MM.1S (cell line): ENCODE data around the gene NAPA.

Experiments
- DNase-seq: peaks from one replicate; pipeline ENCODE4 v3.0.0-alpha.2; 2015
- H2AFZ ChIP-seq: fragments of 300-600 bp; sonication (generic); 2 replicates; pipeline ENCODE4 v1.6.0; 2016; ENCODE audit warnings: antibody characterized with exemption, low read length
- H3F3A ChIP-seq: fragments of 300-600 bp; sonication (generic); 2 replicates; pipeline ENCODE4 v1.6.1; 2016; ENCODE audit warnings: mild to moderate bottlenecking, antibody characterized with exemption, low read length, moderate library complexity, mixed read lengths; ENCODE audit not compliant: insufficient read depth
- H3K27ac ChIP-seq: fragments of 300-600 bp; sonication (generic); 2 replicates; pipeline ENCODE4 v1.5.1; 2016; ENCODE audit warnings: mild to moderate bottlenecking, low read length
- H3K27me3 ChIP-seq: fragments of 300-600 bp; sonication (generic); replicated peaks from 2 replicates; pipeline ENCODE4 v1.6.0; 2016; ENCODE audit warnings: low read length; ENCODE audit not compliant: insufficient read depth
- H3K36me3 ChIP-seq: fragments of 300-600 bp; sonication (generic); replicated peaks from 2 replicates; pipeline ENCODE4 v1.6.1; 2016; ENCODE audit warnings: mild to moderate bottlenecking, low read length, mixed read lengths; ENCODE audit not compliant: insufficient read depth
- H3K4me1 ChIP-seq: fragments of 300-600 bp; sonication (generic); 2 replicates; pipeline ENCODE4 v1.6.1; 2016; ENCODE audit warnings: low read length, mixed read lengths
- H3K4me2 ChIP-seq: fragments of 300-600 bp; sonication (generic); 2 replicates; pipeline ENCODE4 v1.6.0; 2016; ENCODE audit warnings: low read depth, low read length
- H3K4me3 ChIP-seq: fragments of 300-600 bp; sonication (generic); 2 replicates; pipeline ENCODE4 v1.5.1; 2016; ENCODE audit warnings: low read length, mixed read lengths
- H3K79me2 ChIP-seq: fragments of 300-600 bp; sonication (generic); 2 replicates; pipeline ENCODE4 v1.6.1; 2016; ENCODE audit warnings: mixed run types, low read length, mixed read lengths
- H3K9ac ChIP-seq: fragments of 300-600 bp; sonication (generic); 2 replicates; pipeline ENCODE4 v1.6.1; 2016; ENCODE audit warnings: low read length, mixed read lengths
- H3K9me2 ChIP-seq: fragments of 300-600 bp; sonication (generic); replicated peaks from 2 replicates; pipeline ENCODE4 v1.6.1; 2016; ENCODE audit warnings: mild to moderate bottlenecking, low read length, mixed read lengths; ENCODE audit not compliant: insufficient read depth
- H3K9me3 ChIP-seq: fragments of 300-600 bp; sonication (generic); replicated peaks from 2 replicates; pipeline ENCODE4 v1.6.1; 2016; ENCODE audit warnings: mild to moderate bottlenecking, low read length, mixed read lengths; ENCODE audit not compliant: insufficient read depth
- H4K20me1 ChIP-seq: fragments of 300-600 bp; sonication (generic); 2 replicates; pipeline ENCODE4 v1.6.1; 2016; ENCODE audit warnings: mild to moderate bottlenecking, low read length, moderate library complexity, mixed read lengths; ENCODE audit not compliant: insufficient read depth
- CTCF ChIP-seq: fragments of 300-600 bp; sonication (generic); IDR thresholded peaks from 2 replicates; pipeline ENCODE4 v1.5.1; 2016; ENCODE audit warnings: antibody characterized with exemption, low read length, mixed read lengths
- EZH2 ChIP-seq: fragments of 300-600 bp; sonication (generic); optimal IDR thresholded peaks from 2 replicates; pipeline ENCODE3; 2017; ENCODE audit warnings: low read depth, mild to moderate bottlenecking, antibody characterized with exemption, low read length, mixed read lengths
- EZH2phosphoT487 ChIP-seq: fragments of 300-600 bp; sonication (generic); IDR thresholded peaks from 2 replicates; pipeline ENCODE4 v1.6.1; 2018; ENCODE audit warnings: antibody characterized with exemption, low read length

Gene NAPA

DNA sequence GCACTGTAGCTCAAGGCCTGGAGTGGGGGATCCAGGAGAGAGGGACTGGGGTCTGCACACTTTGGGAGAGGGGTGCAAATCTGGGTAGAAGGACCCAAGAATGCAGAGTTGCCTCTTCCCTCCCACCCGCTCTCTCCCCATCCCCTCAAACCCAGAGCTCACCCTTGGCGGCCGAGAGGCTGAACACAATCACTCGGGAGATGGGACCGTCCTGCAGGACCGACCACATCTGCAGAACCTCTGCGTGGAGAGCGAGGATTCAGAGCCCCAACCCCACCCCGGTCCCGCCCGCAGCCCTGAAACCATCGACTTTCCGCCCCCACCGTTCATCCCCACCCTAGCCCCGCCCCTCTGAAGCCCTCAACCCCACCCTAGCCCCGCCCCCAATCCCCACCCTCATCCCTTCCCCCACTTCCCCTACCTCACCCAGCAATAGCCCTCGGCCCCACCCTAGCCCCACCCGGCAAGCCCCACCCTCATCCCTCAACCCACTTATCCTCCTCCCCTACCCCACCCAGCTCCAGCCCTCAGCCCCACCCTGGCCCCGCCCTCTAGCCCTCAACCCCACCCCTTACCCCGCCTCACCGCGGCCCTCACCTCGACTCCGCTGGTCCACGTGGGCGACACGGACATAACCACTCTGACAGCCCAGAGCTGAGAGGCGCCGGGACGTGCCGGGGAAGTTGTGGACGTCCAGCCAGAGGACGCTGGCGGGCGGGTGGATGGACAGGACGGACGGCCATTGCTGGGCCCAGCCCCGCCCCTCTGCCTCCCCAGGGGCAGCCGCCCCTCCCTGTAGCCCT is 35.0 kb downstream of the NAPA start:
- TF ChIP-seq EZH2phosphoT487 (no peak), CTCF (no peak)
- no peak overlapping the region for H3K4me3 ChIP-seq
- no peaks in the 10 kb centered on the region for H3F3A ChIP-seq
- H3K9ac ChIP-seq, result no peak overlapping the region
- no peaks in the 10 kb centered on the region for H3K9me2 ChIP-seq
- no peak overlapping the region for H2AFZ ChIP-seq
- H3K27me3 ChIP-seq, result peaks cover 18% of the 10 kb centered on the region
- DNase-seq, result no peak
- no peaks in the 10 kb centered on the region for H3K9me3 ChIP-seq
- peaks cover 5% of the 10 kb centered on the region; the same call in 1 of the 2 replicates for H3K4me1 ChIP-seq
- no peaks in the 10 kb centered on the region for H3K79me2 ChIP-seq
- no peak overlapping the region for H3K27ac ChIP-seq
- no peak overlapping the region for H3K4me2 ChIP-seq
- H4K20me1 ChIP-seq, result no peaks in the 10 kb centered on the region; the same call in 1 of the 2 replicates
- H3K36me3 ChIP-seq, result no peaks in the 10 kb centered on the region

DNA sequence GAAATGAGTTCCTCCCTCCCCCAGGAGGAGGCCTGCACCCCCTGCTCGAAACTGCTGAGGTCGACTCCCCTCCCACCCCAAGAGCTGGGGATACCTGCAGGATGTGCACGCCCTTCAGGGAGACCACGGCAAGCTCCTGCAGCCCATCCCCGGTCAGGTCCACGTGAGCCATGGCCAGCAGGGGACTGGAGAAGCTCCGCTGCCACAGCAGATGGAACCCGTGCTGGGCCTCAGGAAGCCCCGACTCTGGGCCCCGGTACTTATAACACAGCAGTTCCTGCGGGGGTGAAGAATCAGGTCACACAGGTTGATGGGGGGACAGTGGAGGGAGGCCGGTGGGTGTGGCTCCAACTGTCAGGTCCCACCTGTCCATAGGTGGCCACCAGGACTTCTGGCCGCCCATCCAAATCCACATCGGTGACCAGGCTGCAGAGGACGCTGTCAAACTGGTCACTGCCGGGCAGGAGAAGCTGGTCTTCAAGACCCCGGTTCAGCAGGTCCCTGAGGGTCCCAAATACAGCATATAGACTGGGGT is 38.4 kb downstream of the NAPA start:
- no peaks in the 10 kb centered on the region for H3K9me3 ChIP-seq

GRCh38 chr19:47475465-47475864 is 39.4 kb downstream of the NAPA start:
- Histone ChIP-seq H3K4me3 (no peak overlapping the region), H3K4me1 (no peaks in the 10 kb centered on the region), H3K9me2 (no peaks in the 10 kb centered on the region), H3K79me2 (no peaks in the 10 kb centered on the region), H3K4me2 (no peak overlapping the region), H3K36me3 (no peaks in the 10 kb centered on the region), H3K27me3 (peaks cover 43% of the 10 kb centered on the region), H3K9ac (no peak overlapping the region), H4K20me1 (no peaks in the 10 kb centered on the region; the same call in 1 of the 2 replicates), H2AFZ (no peak overlapping the region), H3K9me3 (no peaks in the 10 kb centered on the region), H3K27ac (no peak overlapping the region), H3F3A (no peaks in the 10 kb centered on the region)
- no peak for DNase-seq
- no peak for TF ChIP-seq EZH2
- TF ChIP-seq CTCF, result no peak
- TF ChIP-seq EZH2phosphoT487, result no peak

More for the DNA sequence above, 38.4 kb downstream of the NAPA start:
- TF ChIP-seq EZH2phosphoT487 (no peak), CTCF (no peak), EZH2 (no peak)
- Histone ChIP-seq H3F3A (no peaks in the 10 kb centered on the region), H3K27ac (no peak overlapping the region), H3K27me3 (peaks cover 39% of the 10 kb centered on the region), H4K20me1 (no peaks in the 10 kb centered on the region; the same call in 1 of the 2 replicates), H2AFZ (no peak overlapping the region), H3K4me2 (no peak overlapping the region), H3K79me2 (no peaks in the 10 kb centered on the region), H3K4me1 (no peaks in the 10 kb centered on the region), H3K9me2 (no peaks in the 10 kb centered on the region), H3K36me3 (no peaks in the 10 kb centered on the region), H3K4me3 (no peak overlapping the region), H3K9ac (no peak overlapping the region)
- DNase-seq, result no peak
